Femur (tissue), 1 donor: Measurements from ENCODE around the gene C17orf114.
"Not testable (repeated sequence)": the region's sequence is repeated elsewhere in the genome, so short reads cannot be mapped to it uniquely, and the experiment has no call there.

Source experiments
- DNase-seq: peaks from one replicate; pipeline ENCODE4 v3.0.0-alpha.2; 2017

C17orf114 gene

GRCh38 chr17:4802228-4802627 is at the start of gene C17orf114:
Gene C17orf114, minus strand, starts transcription at chr17:4802328.
- no peak for DNase-seq

- no peak for DNase-seq
Measured at GRCh38 chr17:4851084-4851483, 49.0 kb upstream of the C17orf114 start.

GRCh38 chr17:4850246-4850645 is 48.1 kb upstream of the C17orf114 start:
- no peak for DNase-seq

GRCh38 chr17:4849011-4849536 is 46.9 kb upstream of the C17orf114 start:
- no peak for DNase-seq

- DNase-seq = no peak
Measured at GRCh38 chr17:4846635-4847390, 44.7 kb upstream of the C17orf114 start.

- DNase-seq = no peak
Measured at GRCh38 chr17:4845118-4845517, 43.0 kb upstream of the C17orf114 start.

- DNase-seq = no peak
Measured at GRCh38 chr17:4843321-4844000, 41.3 kb upstream of the C17orf114 start.

- no peak for DNase-seq
Measured at GRCh38 chr17:4842376-4842775, 40.2 kb upstream of the C17orf114 start.

GRCh38 chr17:4840893-4841242 is 38.7 kb upstream of the C17orf114 start:
- DNase-seq = no peak

GRCh38 chr17:4839965-4840892 is 38.1 kb upstream of the C17orf114 start:
- no peak for DNase-seq

- DNase-seq = no peak
Measured at GRCh38 chr17:4839221-4839620, 37.1 kb upstream of the C17orf114 start.

- DNase-seq = no peak
Measured at GRCh38 chr17:4838309-4838785, 36.2 kb upstream of the C17orf114 start.

- no peak for DNase-seq
Measured at GRCh38 chr17:4837471-4838308, 35.6 kb upstream of the C17orf114 start.

- DNase-seq = no peak
Measured at GRCh38 chr17:4836221-4836620, 34.1 kb upstream of the C17orf114 start.

- DNase-seq = no peak
Measured at GRCh38 chr17:4834681-4835020, 32.5 kb upstream of the C17orf114 start.

- DNase-seq = peak; percentile 56
Measured at GRCh38 chr17:4833941-4834680, 32.0 kb upstream of the C17orf114 start.

GRCh38 chr17:4833178-4833940 is 31.2 kb upstream of the C17orf114 start, which contains the start of gene MINK1:
Gene MINK1, plus strand, starts transcription at chr17:4833340. Its CDS starts 244 bp downstream, at chr17:4833584.
- DNase-seq = peak; percentile 94

- DNase-seq = not testable (repeated sequence)
Measured at GRCh38 chr17:4832829-4833177, 30.7 kb upstream of the C17orf114 start.

GRCh38 chr17:4827399-4827798 is 25.3 kb upstream of the C17orf114 start:
- DNase-seq = no peak

GRCh38 chr17:4823373-4824089 is 21.4 kb upstream of the C17orf114 start:
- DNase-seq = no peak
